Measurements from ENCODE around the gene RASA2.
"Not testable (repeated sequence)": the region's sequence is repeated elsewhere in the genome, so short reads cannot be mapped to it uniquely, and the experiment has no call there.

RASA2 gene

GRCh38 chr3:141497589-141497988, 10.8 kb downstream of the RASA2 start:
- Mint-ChIP-seq H3K4me1 (ENCODE audit: low read depth) (peaks cover 64% of the 10 kb centered on the region), H3K9me3 (peaks cover 14% of the 10 kb centered on the region), H3K27ac (peak overlapping the region; percentile 15), H3K36me3 (ENCODE audit: low read depth) (peaks cover 40% of the 10 kb centered on the region)
- not testable (repeated sequence) for H3K27me3 Mint-ChIP-seq (ENCODE audit: low read depth); H3K4me3 Mint-ChIP-seq

GRCh38 chr3:141498598-141499223, 11.9 kb downstream of the RASA2 start:
- H3K4me1 Mint-ChIP-seq (ENCODE audit: low read depth), result peaks cover 58% of the 10 kb centered on the region
- H3K27me3 Mint-ChIP-seq (ENCODE audit: low read depth), result no peaks in the 10 kb centered on the region
- H3K27ac Mint-ChIP-seq, result peak overlapping the region; percentile 91
- peaks cover 38% of the 10 kb centered on the region for H3K36me3 Mint-ChIP-seq (ENCODE audit: low read depth)
- peaks cover 14% of the 10 kb centered on the region for H3K9me3 Mint-ChIP-seq
- H3K4me3 Mint-ChIP-seq, result peak overlapping the region; percentile 64

- H3K27me3 Mint-ChIP-seq (ENCODE audit: low read depth), result no peaks in the 10 kb centered on the region
- peaks cover 38% of the 10 kb centered on the region for H3K36me3 Mint-ChIP-seq (ENCODE audit: low read depth)
- peaks cover 14% of the 10 kb centered on the region for H3K9me3 Mint-ChIP-seq
- peaks cover 54% of the 10 kb centered on the region for H3K4me1 Mint-ChIP-seq (ENCODE audit: low read depth)
- peak overlapping the region; percentile 91 for H3K27ac Mint-ChIP-seq
- H3K4me3 Mint-ChIP-seq, result peak overlapping the region; percentile 64
Measured at GRCh38 chr3:141499284-141499683, 12.5 kb downstream of the RASA2 start.

GRCh38 chr3:141499965-141500364, 13.1 kb downstream of the RASA2 start:
- Mint-ChIP-seq H3K4me1 (ENCODE audit: low read depth) (peaks cover 50% of the 10 kb centered on the region), H3K36me3 (ENCODE audit: low read depth) (peaks cover 33% of the 10 kb centered on the region), H3K27ac (peak overlapping the region; percentile 91), H3K9me3 (peaks cover 11% of the 10 kb centered on the region), H3K27me3 (ENCODE audit: low read depth) (no peaks in the 10 kb centered on the region), H3K4me3 (peak overlapping the region; percentile 64)

- no peak overlapping the region for H3K4me3 Mint-ChIP-seq
- peaks cover 46% of the 10 kb centered on the region for H3K4me1 Mint-ChIP-seq (ENCODE audit: low read depth)
- H3K27ac Mint-ChIP-seq, result peak overlapping the region; percentile 91
Measured at GRCh38 chr3:141500397-141500796, 13.6 kb downstream of the RASA2 start.

GRCh38 chr3:141505166-141505565, 18.3 kb downstream of the RASA2 start:
- H3K36me3 Mint-ChIP-seq (ENCODE audit: low read depth), result peaks cover 16% of the 10 kb centered on the region
- no peak overlapping the region for H3K4me3 Mint-ChIP-seq
- peaks cover 3% of the 10 kb centered on the region for H3K9me3 Mint-ChIP-seq
- H3K27ac Mint-ChIP-seq, result no peak overlapping the region
- no peaks in the 10 kb centered on the region for H3K27me3 Mint-ChIP-seq (ENCODE audit: low read depth)
- H3K4me1 Mint-ChIP-seq (ENCODE audit: low read depth), result peaks cover 26% of the 10 kb centered on the region

More at GRCh38 chr3:141500397-141500796, 13.6 kb downstream of the RASA2 start:
- peaks cover 29% of the 10 kb centered on the region for H3K36me3 Mint-ChIP-seq (ENCODE audit: low read depth)
- peaks cover 11% of the 10 kb centered on the region for H3K9me3 Mint-ChIP-seq
- H3K27me3 Mint-ChIP-seq (ENCODE audit: low read depth), result no peaks in the 10 kb centered on the region

- Mint-ChIP-seq H3K27ac (no peak overlapping the region), H3K4me3 (no peak overlapping the region), H3K36me3 (ENCODE audit: low read depth) (peaks cover 25% of the 10 kb centered on the region), H3K27me3 (ENCODE audit: low read depth) (no peaks in the 10 kb centered on the region), H3K9me3 (peaks cover 3% of the 10 kb centered on the region), H3K4me1 (ENCODE audit: low read depth) (peaks cover 32% of the 10 kb centered on the region)
Measured at GRCh38 chr3:141506071-141506470, 19.2 kb downstream of the RASA2 start.

- Mint-ChIP-seq H3K9me3 (peaks cover 3% of the 10 kb centered on the region), H3K4me1 (ENCODE audit: low read depth) (peaks cover 34% of the 10 kb centered on the region), H3K4me3 (no peak overlapping the region), H3K36me3 (ENCODE audit: low read depth) (peaks cover 30% of the 10 kb centered on the region), H3K27ac (peak overlapping the region; percentile 18), H3K27me3 (ENCODE audit: low read depth) (no peaks in the 10 kb centered on the region)
Measured at GRCh38 chr3:141507392-141508066, 20.7 kb downstream of the RASA2 start.

GRCh38 chr3:141508067-141508436, 21.2 kb downstream of the RASA2 start:
- Mint-ChIP-seq H3K27ac (no peak overlapping the region), H3K9me3 (peaks cover 3% of the 10 kb centered on the region), H3K4me3 (no peak overlapping the region), H3K36me3 (ENCODE audit: low read depth) (peaks cover 34% of the 10 kb centered on the region), H3K27me3 (ENCODE audit: low read depth) (no peaks in the 10 kb centered on the region), H3K4me1 (ENCODE audit: low read depth) (peaks cover 35% of the 10 kb centered on the region)

GRCh38 chr3:141511361-141511760, 24.5 kb downstream of the RASA2 start:
- no peak overlapping the region for H3K4me3 Mint-ChIP-seq
- peaks cover 58% of the 10 kb centered on the region for H3K36me3 Mint-ChIP-seq (ENCODE audit: low read depth)

GRCh38 chr3:141514382-141514781, 27.6 kb downstream of the RASA2 start:
- Mint-ChIP-seq H3K4me3 (no peak overlapping the region), H3K27ac (no peak overlapping the region), H3K4me1 (ENCODE audit: low read depth) (peaks cover 26% of the 10 kb centered on the region), H3K9me3 (peaks cover 18% of the 10 kb centered on the region), H3K36me3 (ENCODE audit: low read depth) (peaks cover 76% of the 10 kb centered on the region), H3K27me3 (ENCODE audit: low read depth) (no peaks in the 10 kb centered on the region)

More at GRCh38 chr3:141511361-141511760, 24.5 kb downstream of the RASA2 start:
- peaks cover 40% of the 10 kb centered on the region for H3K4me1 Mint-ChIP-seq (ENCODE audit: low read depth)
- no peaks in the 10 kb centered on the region for H3K27me3 Mint-ChIP-seq (ENCODE audit: low read depth)
- H3K27ac Mint-ChIP-seq, result no peak overlapping the region
- H3K9me3 Mint-ChIP-seq, result peaks cover 5% of the 10 kb centered on the region

- Mint-ChIP-seq H3K4me3 (no peak overlapping the region), H3K36me3 (ENCODE audit: low read depth) (peaks cover 61% of the 10 kb centered on the region), H3K4me1 (ENCODE audit: low read depth) (peaks cover 16% of the 10 kb centered on the region), H3K27me3 (ENCODE audit: low read depth) (no peaks in the 10 kb centered on the region), H3K27ac (no peak overlapping the region), H3K9me3 (peaks cover 16% of the 10 kb centered on the region)
Measured at GRCh38 chr3:141519587-141519986, 32.8 kb downstream of the RASA2 start.

GRCh38 chr3:141521781-141522180, 35.0 kb downstream of the RASA2 start:
- Mint-ChIP-seq H3K4me1 (ENCODE audit: low read depth) (peaks cover 23% of the 10 kb centered on the region), H3K4me3 (no peak overlapping the region)

GRCh38 chr3:141523615-141524375, 37.0 kb downstream of the RASA2 start:
- Mint-ChIP-seq H3K4me3 (no peak overlapping the region), H3K9me3 (no peaks in the 10 kb centered on the region), H3K27me3 (ENCODE audit: low read depth) (no peaks in the 10 kb centered on the region), H3K27ac (no peak overlapping the region), H3K36me3 (ENCODE audit: low read depth) (peaks cover 38% of the 10 kb centered on the region), H3K4me1 (ENCODE audit: low read depth) (peaks cover 26% of the 10 kb centered on the region)

More at GRCh38 chr3:141521781-141522180, 35.0 kb downstream of the RASA2 start:
- Mint-ChIP-seq H3K27me3 (ENCODE audit: low read depth) (no peaks in the 10 kb centered on the region), H3K36me3 (ENCODE audit: low read depth) (peaks cover 52% of the 10 kb centered on the region), H3K9me3 (peaks cover 11% of the 10 kb centered on the region), H3K27ac (no peak overlapping the region)
